H1 (cell line): ENCODE data around the gene FAM53A. TPM values are rescaled to one million over a fixed set of nuclear protein-coding genes. Genes with fewer than 3 reads are reported as not detected.
"Not testable (repeated sequence)": the region's sequence is repeated elsewhere in the genome, so short reads cannot be mapped to it uniquely, and the experiment has no call there.

Experiments
- CTCF ChIA-PET: fragments of 300-600 bp; sonication (Branson Sonifier 250); formaldehyde crosslinking; loops from one replicate; lab custom pipeline; 2021; ENCODE audit not compliant: partially characterized antibody; lab: Charles Lee
- POLR2A ChIA-PET: fragments of 300-600 bp; sonication (Branson Sonifier 250); formaldehyde crosslinking; loops from one replicate; lab custom pipeline; 2021; ENCODE audit warnings: inconsistent platforms; ENCODE audit not compliant: partially characterized antibody; lab: Charles Lee
- DNase-seq, 2 experiments: peaks; one replicate each; pipeline versions ENCODE4 v3.0.0 to v3.0.0-alpha.2; 2010 to 2022; ENCODE audit warnings: low spot score in 2 of 2, low read depth in 1 of 2, mixed read lengths in 1 of 2
- FAIRE-seq: peaks from 2 replicates; lab custom pipeline; 2011; peaks lifted over from hg19 to GRCh38; lab: Jason Lieb, UNC
- H2AFZ ChIP-seq: 2 replicates; pipeline ENCODE4 v1.8.1; 2012; ENCODE audit warnings: low read length, inconsistent platforms
- H2AK5ac ChIP-seq: 2 replicates; pipeline ENCODE4 v1.6.1; 2013; ENCODE audit warnings: low read depth, low read length
- H2BK120ac ChIP-seq: replicated peaks from 2 replicates; pipeline ENCODE3; 2013; ENCODE audit warnings: low read depth, low read length, inconsistent platforms
- H2BK12ac ChIP-seq: 2 replicates; pipeline ENCODE4 v1.6.1; 2013; ENCODE audit warnings: low read depth, low read length
- H2BK15ac ChIP-seq: 2 replicates; pipeline ENCODE4 v1.6.1; 2013; ENCODE audit warnings: low read length
- H2BK20ac ChIP-seq: 2 replicates; pipeline ENCODE4 v1.6.1; 2013; ENCODE audit warnings: low read length
- H2BK5ac ChIP-seq: 2 replicates; pipeline ENCODE4 v1.6.1; 2013; ENCODE audit warnings: low read depth, low read length
- H3K14ac ChIP-seq: 2 replicates; pipeline ENCODE4 v1.6.1; 2013; ENCODE audit warnings: inconsistent platforms; ENCODE audit not compliant: insufficient read length
- H3K18ac ChIP-seq: 2 replicates; pipeline ENCODE4 v1.6.1; 2013; ENCODE audit warnings: low read length; ENCODE audit errors: extremely low read depth
- H3K23ac ChIP-seq: 2 replicates; pipeline ENCODE4 v1.6.1; 2013; ENCODE audit warnings: inconsistent platforms; ENCODE audit not compliant: insufficient read length
- H3K23me2 ChIP-seq: 2 replicates; pipeline ENCODE4 v1.6.1; 2013; ENCODE audit warnings: low read depth, low read length
- H3K27ac ChIP-seq: 2 replicates; pipeline ENCODE4 v1.6.1; 2011; ENCODE audit warnings: low read depth, low read length, inconsistent platforms
- H3K27me3 ChIP-seq, 4 experiments: replicated peaks in 1 of 4; 1 replicate in 1 of 4; 2 replicates in 3 of 4; pipeline versions ENCODE4 v1.6.1 to v1.8.1; 2011 to 2013; ENCODE audit warnings: low read length in 3 of 4, mild to moderate bottlenecking in 3 of 4, inconsistent platforms in 2 of 4, mixed read lengths in 2 of 4, moderate library complexity in 1 of 4; ENCODE audit not compliant: control insufficient read depth in 3 of 4, insufficient read depth in 3 of 4; ENCODE audit errors: extremely low read depth in 1 of 4
- H3K36me3 ChIP-seq, 4 experiments: 2 replicates each; pipeline versions ENCODE4 v1.6.1 to v1.8.1; 2011 to 2013; ENCODE audit warnings: mild to moderate bottlenecking in 4 of 4, low read length in 3 of 4, moderate library complexity in 2 of 4, control low read depth in 1 of 4, inconsistent platforms in 1 of 4; ENCODE audit not compliant: insufficient read depth in 4 of 4, control insufficient read depth in 2 of 4
- H3K4ac ChIP-seq: replicated peaks from 2 replicates; pipeline ENCODE3; 2013; ENCODE audit warnings: low read length, low read depth, mixed read lengths, inconsistent platforms; ENCODE audit not compliant: insufficient read length
- H3K4me1 ChIP-seq, 4 experiments: replicated peaks in 1 of 4; 1 replicate in 1 of 4; 2 replicates in 3 of 4; pipeline versions ENCODE4 v1.6.1 to v1.8.1; 2011 to 2013; ENCODE audit warnings: low read length in 3 of 4, inconsistent platforms in 2 of 4, mixed read lengths in 1 of 4; ENCODE audit not compliant: insufficient read depth in 4 of 4, control insufficient read depth in 3 of 4
- H3K4me2 ChIP-seq, 2 experiments: 2 replicates each; pipeline versions ENCODE4 v1.6.1 to v1.8.1; 2011 to 2013; ENCODE audit warnings: low read depth in 2 of 2, low read length in 2 of 2, control low read depth in 1 of 2, inconsistent platforms in 1 of 2, mild to moderate bottlenecking in 1 of 2; ENCODE audit not compliant: insufficient read depth in 1 of 2
- H3K4me3 ChIP-seq, 4 experiments: fragments of 200-600, 300-600 bp in 1 of 4; sonication (generic), shearing (Covaris generic), sonication (Bioruptor Twin) in 1 of 4; 2 replicates each; pipeline versions ENCODE4 v1.5.1 to v1.8.1; 2011 to 2016; ENCODE audit warnings: low read length in 4 of 4, low read depth in 3 of 4, control low read depth in 2 of 4, inconsistent platforms in 2 of 4, mild to moderate bottlenecking in 2 of 4, mixed read lengths in 1 of 4, moderate library complexity in 1 of 4; ENCODE audit not compliant: insufficient read depth in 2 of 4; ENCODE audit errors: extremely low read depth in 1 of 4
- H3K56ac ChIP-seq: replicated peaks from 2 replicates; pipeline ENCODE3; 2013; ENCODE audit warnings: low read depth, mild to moderate bottlenecking, mixed read lengths, low read length, inconsistent platforms; ENCODE audit not compliant: insufficient read length
- H3K79me1 ChIP-seq: 2 replicates; pipeline ENCODE4 v1.6.1; 2013; ENCODE audit warnings: low read depth, low read length, control low read depth
- H3K79me2 ChIP-seq, 2 experiments: 2 replicates each; pipeline versions ENCODE4 v1.6.1 to v1.8.1; 2012 to 2013; ENCODE audit warnings: low read length in 2 of 2, mild to moderate bottlenecking in 2 of 2, inconsistent platforms in 1 of 2; ENCODE audit not compliant: insufficient read depth in 2 of 2, control insufficient read depth in 1 of 2
- H3K9ac ChIP-seq, 4 experiments: replicated peaks in 1 of 4; 1 replicate in 1 of 4; 2 replicates in 3 of 4; pipeline versions ENCODE4 v1.6.1 to v1.8.1; 2011 to 2013; ENCODE audit warnings: low read depth in 3 of 4, low read length in 3 of 4, control low read depth in 2 of 4, mild to moderate bottlenecking in 2 of 4, moderate library complexity in 2 of 4, inconsistent platforms in 1 of 4; ENCODE audit errors: extremely low read depth in 1 of 4
- H3K9me3 ChIP-seq, 2 experiments: 2 replicates each; pipeline versions ENCODE4 v1.6.1 to v1.8.1; 2012 to 2013; ENCODE audit warnings: mild to moderate bottlenecking in 2 of 2, moderate library complexity in 2 of 2, control low read depth in 1 of 2, inconsistent platforms in 1 of 2, low read depth in 1 of 2, low read length in 1 of 2, mixed read lengths in 1 of 2; ENCODE audit not compliant: insufficient read depth in 2 of 2
- H4K20me1 ChIP-seq, 2 experiments: replicated peaks in 1 of 2; 2 replicates each; pipeline versions ENCODE3 to v1.8.1; 2011 to 2013; ENCODE audit warnings: inconsistent platforms in 2 of 2, low read length in 2 of 2, mild to moderate bottlenecking in 1 of 2; ENCODE audit not compliant: insufficient read depth in 2 of 2, control insufficient read depth in 1 of 2
- H4K5ac ChIP-seq: 2 replicates; pipeline ENCODE4 v1.6.1; 2013; ENCODE audit warnings: low read length, low read depth, mixed read lengths, inconsistent platforms; ENCODE audit not compliant: insufficient read length
- H4K8ac ChIP-seq: 2 replicates; pipeline ENCODE4 v1.8.0; 2013; ENCODE audit warnings: mild to moderate bottlenecking, moderate library complexity, low read length, inconsistent platforms; ENCODE audit not compliant: insufficient read depth; ENCODE audit errors: extremely low read depth
- H4K91ac ChIP-seq: replicated peaks from 2 replicates; pipeline ENCODE3; 2013; ENCODE audit warnings: low read length, mixed read lengths, inconsistent platforms; ENCODE audit not compliant: insufficient read length
- WGBS, 2 experiments: shearing (Covaris generic) in 1 of 2; methylation state at CpG; one replicate each; pipeline versions ENCODE4 v1.1.6 to v1.1.7; 2013 to 2015; ENCODE audit warnings: low lambda C conversion rate in 2 of 2, mixed read lengths in 2 of 2, inconsistent platforms in 1 of 2, low coverage in 1 of 2, missing lambda C conversion rate in 1 of 2; ENCODE audit not compliant: insufficient replicate concordance in 2 of 2, insufficient coverage in 1 of 2, insufficient read length in 1 of 2; ENCODE audit errors: extremely low coverage in 1 of 2, missing lambda C conversion rate in 1 of 2; 5-methylcytosine and 5-hydroxymethylcytosine counted together
- polyA plus RNA-seq, 7 experiments: library from polyadenylated mRNA; depleted of rRNA in 3 of 7; stranded (reverse) in 5 of 7; unstranded in 2 of 7; fragments of >200 nt in 5 of 7; fragments of 200-250 nt in 2 of 7; gene quantifications; 1 replicate in 5 of 7; 2 replicates in 1 of 7; 4 replicates in 1 of 7; pipeline versions ENCODE4 v1.2.1 to v1.2.3, GENCODE V29; 2011 to 2013; ENCODE audit warnings: missing spikeins in 2 of 7, mixed read lengths in 2 of 7
- total RNA-seq: library from RNA; stranded (reverse); fragmentation: NEBNext Ultra II Directional; extraction: Animal tissue kit (Norgen Biotek cat#: 25700); gene quantifications from 2 replicates; pipeline ENCODE4 v1.2.1, GENCODE V29; 2021

The FAM53A gene
- total and polyA plus RNA-seq, 2 of the 8 experiments (the other 6 are each of a cell fraction or from before 2014, with no cell fraction given): 1.9 to 2.0 TPM

DNA sequence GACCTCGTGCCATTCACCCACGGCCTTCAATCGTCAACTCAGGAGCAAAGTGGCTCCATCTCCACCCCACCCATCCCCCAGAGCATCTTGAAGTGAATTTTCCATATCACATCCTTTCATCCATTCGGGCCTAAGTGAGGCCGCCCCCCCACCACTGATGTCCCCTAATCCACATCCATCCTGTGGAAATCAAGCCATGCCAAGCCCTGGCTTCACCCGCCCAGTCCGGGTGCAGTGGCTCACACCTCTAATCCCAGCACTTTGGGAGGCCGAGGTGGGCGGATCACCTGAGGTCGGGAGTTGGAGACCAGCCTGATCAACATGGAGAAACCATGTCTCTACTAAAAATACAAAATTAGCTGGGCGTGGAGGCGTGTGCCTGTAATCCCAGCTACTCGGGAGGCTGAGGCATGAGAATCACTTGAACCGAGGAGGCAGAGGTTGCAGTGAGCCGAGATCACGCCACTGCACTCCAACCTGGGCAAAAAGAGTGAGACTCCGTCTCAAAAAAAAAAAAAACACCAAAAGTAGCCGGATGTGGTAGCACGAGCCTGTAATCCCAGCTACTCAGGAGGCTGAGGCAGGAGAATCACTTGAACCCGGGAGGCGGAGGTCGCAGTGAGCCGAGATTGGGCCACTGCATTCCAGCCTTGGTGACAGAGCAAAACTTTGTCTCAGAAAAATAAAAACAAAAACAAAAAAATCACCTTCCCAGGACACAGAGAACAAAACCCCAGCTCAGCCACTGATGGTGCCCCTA lies 76.5 kb downstream of the FAM53A start:
- H2AK5ac ChIP-seq, H4K8ac ChIP-seq, H3K4me2 ChIP-seq, H3K23ac ChIP-seq, H3K4me3 ChIP-seq, H3K14ac ChIP-seq, H2AFZ ChIP-seq, H2BK5ac ChIP-seq, H3K9ac ChIP-seq, H2BK20ac ChIP-seq, H4K91ac ChIP-seq, H3K23me2 ChIP-seq, H3K27ac ChIP-seq, POLR2A ChIA-PET, DNase-seq, H2BK120ac ChIP-seq, H3K79me1 ChIP-seq, H2BK15ac ChIP-seq, H3K4ac ChIP-seq, FAIRE-seq, H4K5ac ChIP-seq, H3K9me3 ChIP-seq, H3K18ac ChIP-seq, H2BK12ac ChIP-seq, H3K79me2 ChIP-seq, H3K27me3 ChIP-seq, H3K56ac ChIP-seq, H4K20me1 ChIP-seq, H3K36me3 ChIP-seq, H3K4me1 ChIP-seq: not testable (repeated sequence)
- CTCF ChIA-PET: interaction anchor here (0.6 to 0.9 kb wide), 3 partner anchors 146 to 255 kb away, joined by 3 read pairs; no protein-coding TSS in a partner anchor
- WGBS, 2 experiments: 85% methylated on average over 22 of the region's 23 CpGs; no CpG with 5 or more reads in 1 of the 2 experiments
